ENCODE measurements around the gene CHST8.

CHST8 gene

GRCh38 chr19:33767898-33768413, 146.2 kb downstream of the CHST8 start:
- TF ChIP-seq, protein P1, sequence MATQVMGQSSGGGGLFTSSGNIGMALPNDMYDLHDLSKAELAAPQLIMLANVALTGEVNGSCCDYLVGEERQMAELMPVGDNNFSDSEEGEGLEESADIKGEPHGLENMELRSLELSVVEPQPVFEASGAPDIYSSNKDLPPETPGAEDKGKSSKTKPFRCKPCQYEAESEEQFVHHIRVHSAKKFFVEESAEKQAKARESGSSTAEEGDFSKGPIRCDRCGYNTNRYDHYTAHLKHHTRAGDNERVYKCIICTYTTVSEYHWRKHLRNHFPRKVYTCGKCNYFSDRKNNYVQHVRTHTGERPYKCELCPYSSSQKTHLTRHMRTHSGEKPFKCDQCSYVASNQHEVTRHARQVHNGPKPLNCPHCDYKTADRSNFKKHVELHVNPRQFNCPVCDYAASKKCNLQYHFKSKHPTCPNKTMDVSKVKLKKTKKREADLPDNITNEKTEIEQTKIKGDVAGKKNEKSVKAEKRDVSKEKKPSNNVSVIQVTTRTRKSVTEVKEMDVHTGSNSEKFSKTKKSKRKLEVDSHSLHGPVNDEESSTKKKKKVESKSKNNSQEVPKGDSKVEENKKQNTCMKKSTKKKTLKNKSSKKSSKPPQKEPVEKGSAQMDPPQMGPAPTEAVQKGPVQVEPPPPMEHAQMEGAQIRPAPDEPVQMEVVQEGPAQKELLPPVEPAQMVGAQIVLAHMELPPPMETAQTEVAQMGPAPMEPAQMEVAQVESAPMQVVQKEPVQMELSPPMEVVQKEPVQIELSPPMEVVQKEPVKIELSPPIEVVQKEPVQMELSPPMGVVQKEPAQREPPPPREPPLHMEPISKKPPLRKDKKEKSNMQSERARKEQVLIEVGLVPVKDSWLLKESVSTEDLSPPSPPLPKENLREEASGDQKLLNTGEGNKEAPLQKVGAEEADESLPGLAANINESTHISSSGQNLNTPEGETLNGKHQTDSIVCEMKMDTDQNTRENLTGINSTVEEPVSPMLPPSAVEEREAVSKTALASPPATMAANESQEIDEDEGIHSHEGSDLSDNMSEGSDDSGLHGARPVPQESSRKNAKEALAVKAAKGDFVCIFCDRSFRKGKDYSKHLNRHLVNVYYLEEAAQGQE (IDR thresholded peaks at IDR 0.05; ENCODE audit: insufficient read depth in 1 of 2, low read depth in 2 of 2, low read length in 2 of 2): peak; percentile 97 to 98
- TF ChIP-seq SIN3A (IDR thresholded peaks at IDR 0.05; ENCODE audit: borderline replicate concordance, insufficient read depth, low read length) (no peak), POLR2AphosphoS5 (IDR thresholded peaks at IDR 0.05; ENCODE audit: low read depth, low read length) (no peak), TAF1 (IDR thresholded peaks at IDR 0.05; ENCODE audit: borderline replicate concordance, insufficient read depth, low read length) (no peak)

DNA sequence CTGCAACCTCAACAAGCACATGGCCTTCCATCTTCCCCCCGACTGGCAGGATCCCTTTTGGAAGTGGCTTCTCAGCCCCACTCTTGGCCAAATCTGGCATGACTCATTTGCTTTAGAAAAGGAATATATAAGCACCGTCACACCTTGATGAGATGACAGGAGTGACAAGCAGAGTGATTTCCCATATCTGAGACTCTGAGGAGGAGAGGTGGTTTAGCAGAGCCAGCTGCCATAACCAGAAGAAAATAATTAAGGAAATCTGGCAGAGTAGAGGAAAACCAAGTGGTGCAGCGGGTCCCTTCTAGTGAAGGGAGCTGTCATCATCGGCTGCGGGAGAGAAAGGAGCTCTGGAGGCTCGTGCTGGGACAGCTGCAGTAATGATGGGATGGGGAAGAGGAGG, 147.5 kb downstream of the CHST8 start:
- TF ChIP-seq POLR2AphosphoS5 (IDR thresholded peaks at IDR 0.05; ENCODE audit: low read depth, low read length) (no peak), FOXP2 (optimal IDR thresholded peaks at IDR 0.05; ENCODE audit: borderline replicate concordance, extremely low read depth, extremely low read length, insufficient read depth) (no peak), SIN3A (IDR thresholded peaks at IDR 0.05; ENCODE audit: borderline replicate concordance, insufficient read depth, low read length) (no peak), TAF1 (IDR thresholded peaks at IDR 0.05; ENCODE audit: borderline replicate concordance, insufficient read depth, low read length) (no peak)
- TF ChIP-seq, protein P1 (IDR thresholded peaks at IDR 0.05; ENCODE audit: insufficient read depth in 1 of 2, low read depth in 2 of 2, low read length in 2 of 2): no peak

GRCh38 chr19:33770107-33770506, 148.4 kb downstream of the CHST8 start:
- TF ChIP-seq POLR2AphosphoS5 (IDR thresholded peaks at IDR 0.05; ENCODE audit: low read depth, low read length): no peak
- TF ChIP-seq TAF1 (IDR thresholded peaks at IDR 0.05; ENCODE audit: borderline replicate concordance, insufficient read depth, low read length): no peak
- TF ChIP-seq, protein P1 (IDR thresholded peaks at IDR 0.05; ENCODE audit: insufficient read depth in 1 of 2, low read depth in 2 of 2, low read length in 2 of 2): no peak
- no peak for TF ChIP-seq SIN3A (IDR thresholded peaks at IDR 0.05; ENCODE audit: borderline replicate concordance, insufficient read depth, low read length)
- no peak for TF ChIP-seq FOXP2 (optimal IDR thresholded peaks at IDR 0.05; ENCODE audit: borderline replicate concordance, extremely low read depth, extremely low read length, insufficient read depth)

- no peak for TF ChIP-seq FOXP2 (optimal IDR thresholded peaks at IDR 0.05; ENCODE audit: borderline replicate concordance, extremely low read depth, extremely low read length, insufficient read depth)
- TF ChIP-seq, protein P1 (IDR thresholded peaks at IDR 0.05; ENCODE audit: insufficient read depth in 1 of 2, low read depth in 2 of 2, low read length in 2 of 2): 0 out of 4 replicates have a peak, but pooled peaks of 1 of the 2 experiments have one; percentile 13
Observed at GRCh38 chr19:33771384-33772101, 149.8 kb downstream of the CHST8 start.
